CD4-positive, alpha-beta memory T cell (primary cell): ENCODE results near the gene CHRNB1. TPM values are rescaled to one million over a fixed set of nuclear protein-coding genes. Genes with fewer than 3 reads are reported as not detected.
A peak's percentile ranks its signal among the peaks of the same experiment; 100 is the strongest.
"Not testable (repeated sequence)": the region's sequence is repeated elsewhere in the genome, so short reads cannot be mapped to it uniquely, and the experiment has no call there.

Source experiments
- CTCF ChIA-PET: fragments of 350-600 bp; sonication (Branson Sonifier 250); formaldehyde crosslinking; loops from one replicate; lab custom pipeline; 2021; ENCODE audit warnings: inconsistent platforms; ENCODE audit not compliant: partially characterized antibody; lab: Charles Lee
- POLR2A ChIA-PET: fragments of 350-600 bp; sonication (Branson Sonifier 250); formaldehyde crosslinking; loops from one replicate; lab custom pipeline; 2021; ENCODE audit not compliant: partially characterized antibody; lab: Charles Lee
- DNase-seq, 5 donors: peaks; one replicate each; pipeline versions ENCODE4 v3.0.0 to v3.0.0-alpha.2; 2020 to 2022; ENCODE audit warnings: mixed read lengths in 1 of 5
- H3K27ac ChIP-seq: one replicate; pipeline ENCODE4 v1.7.0; 2013; ENCODE audit warnings: low read depth, low read length
- H3K27me3 ChIP-seq: 2 replicates; pipeline ENCODE4 v1.7.0; 2013; ENCODE audit warnings: mild to moderate bottlenecking, low read length, moderate library complexity; ENCODE audit not compliant: insufficient read depth
- H3K36me3 ChIP-seq: 2 replicates; pipeline ENCODE4 v1.7.0; 2013; ENCODE audit warnings: mild to moderate bottlenecking, low read length, moderate library complexity; ENCODE audit not compliant: insufficient read depth
- H3K4me1 ChIP-seq: 2 replicates; pipeline ENCODE4 v1.7.0; 2013; ENCODE audit warnings: mild to moderate bottlenecking, low read length, moderate library complexity; ENCODE audit not compliant: insufficient read depth
- H3K4me3 ChIP-seq, 2 donors: one replicate each; pipeline ENCODE4 v1.7.0; 2013; ENCODE audit warnings: low read length in 2 of 2, mild to moderate bottlenecking in 1 of 2
- H3K9me3 ChIP-seq, 2 donors: one replicate each; pipeline ENCODE4 v1.7.0; 2013; ENCODE audit warnings: low read length in 2 of 2, control low read depth in 1 of 2; ENCODE audit not compliant: control insufficient read depth in 1 of 2
- H3K27ac Mint-ChIP-seq, 7 donors: one replicate each; pipeline ENCODE4 v1.8.0; 2020 to 2021; ENCODE audit warnings: mixed read lengths in 7 of 7, mild to moderate bottlenecking in 6 of 7, inconsistent platforms in 3 of 7, moderate library complexity in 3 of 7
- H3K27me3 Mint-ChIP-seq, 2 donors: one replicate each; pipeline ENCODE4 v1.8.0; 2020 to 2021; ENCODE audit warnings: mixed read lengths in 2 of 2
- H3K36me3 Mint-ChIP-seq, 2 donors: one replicate each; pipeline ENCODE4 v1.8.0; 2020 to 2021; ENCODE audit warnings: mixed read lengths in 2 of 2, inconsistent platforms in 1 of 2, mild to moderate bottlenecking in 1 of 2
- H3K4me1 Mint-ChIP-seq, 4 donors: one replicate each; pipeline ENCODE4 v1.8.0; 2020 to 2021; ENCODE audit warnings: mixed read lengths in 4 of 4, mild to moderate bottlenecking in 1 of 4
- H3K4me3 Mint-ChIP-seq, 8 donors: one replicate each; pipeline ENCODE4 v1.8.0; 2020 to 2021; ENCODE audit warnings: mixed read lengths in 8 of 8, mild to moderate bottlenecking in 7 of 8, moderate library complexity in 6 of 8, inconsistent platforms in 3 of 8
- H3K9me3 Mint-ChIP-seq, 8 donors: one replicate each; pipeline ENCODE4 v1.8.0; 2020 to 2021; ENCODE audit warnings: mixed read lengths in 8 of 8, mild to moderate bottlenecking in 5 of 8, inconsistent platforms in 3 of 8, moderate library complexity in 1 of 8
- intact Hi-C: fragments of 100-400 bp; cut with micrococcal nuclease; formaldehyde crosslinking; loops from one replicate; pipeline ENCODE4 v1.15.1; 2023
- polyA plus RNA-seq, 2 donors: library from polyadenylated mRNA; unstranded; fragments of 300-500 nt; fragmentation: Illumina TruSeq; gene quantifications; one replicate each; pipeline ENCODE4 v1.2.3, GENCODE V29; 2021
- total RNA-seq, 2 experiments: library from RNA; stranded (reverse); gene quantifications; one replicate each; pipeline ENCODE4 v1.2.3, GENCODE V29; 2021

Gene CHRNB1
- total and polyA plus RNA-seq, 4 experiments from 2014 or later = 9.1 to 29.2 (median 16.8) TPM

GRCh38 chr17:7471729-7472128 is 26.9 kb downstream of the CHRNB1 start:
- Mint-ChIP-seq H3K27ac (peak overlapping the region in 5 of 7 donors; percentile 15 to 71 (median 65)), H3K27me3 (no peaks in the 10 kb centered on the region), H3K9me3 (no peaks in the 10 kb centered on the region), H3K4me3 (peak overlapping the region in 1 of 8 donors; percentile 26), H3K36me3 (peaks cover 0 to 20% of the 10 kb centered on the region in 2 donors), H3K4me1 (peaks cover 18 to 55% (median 26%) of the 10 kb centered on the region in 4 donors)
- H3K36me3 ChIP-seq = peaks cover 2% of the 10 kb centered on the region
- no peak overlapping the region for H3K4me3 ChIP-seq
- CTCF ChIA-PET = no interaction called here
- no peaks in the 10 kb centered on the region for H3K27me3 ChIP-seq
- H3K4me1 ChIP-seq = peaks cover 31% of the 10 kb centered on the region
- POLR2A ChIA-PET = interaction anchor here (0.6 to 23.4 kb wide), 7 partner anchors 9 to 123 kb away, joined by 3 to 398 read pairs (median 3); partner anchors contain the start of genes POLR2A, SLC35G6, TMEM102 and ZBTB4
- H3K9me3 ChIP-seq = no peaks in the 10 kb centered on the region
- H3K27ac ChIP-seq = no peak overlapping the region
- intact Hi-C loops = no loop called here
- DNase-seq = no peak

- DNase-seq, H3K4me3 ChIP-seq, H3K27ac ChIP-seq, intact Hi-C loops, H3K27me3 ChIP-seq, H3K27ac Mint-ChIP-seq, H3K4me3 Mint-ChIP-seq, H3K9me3 ChIP-seq, H3K27me3 Mint-ChIP-seq, H3K9me3 Mint-ChIP-seq, H3K36me3 ChIP-seq: not testable (repeated sequence)
- H3K4me1 ChIP-seq = peaks cover 48% of the 10 kb centered on the region
- ChIA-PET POLR2A (interaction anchor here (3.5 to 13.8 kb wide), 3 partner anchors 11 to 36 kb away, joined by 33 to 398 read pairs (median 138); partner anchors contain the start of genes FGF11, POLR2A and TMEM102), CTCF (interaction anchor here (0.7 to 4.2 kb wide), 3 partner anchors 19 to 86 kb away, joined by 3 to 28 read pairs (median 6); partner anchors contain the start of gene TMEM102)
- Mint-ChIP-seq H3K4me1 (peaks cover 35 to 65% (median 45%) of the 10 kb centered on the region in 4 donors), H3K36me3 (peaks cover 0 to 15% of the 10 kb centered on the region in 2 donors)
Observed at GRCh38 chr17:7474767-7475166, 29.9 kb downstream of the CHRNB1 start.

- Histone ChIP-seq H3K27ac (no peak overlapping the region), H3K4me1 (peaks cover 58% of the 10 kb centered on the region), H3K4me3 (no peak overlapping the region), H3K36me3 (no peaks in the 10 kb centered on the region), H3K9me3 (no peaks in the 10 kb centered on the region), H3K27me3 (no peaks in the 10 kb centered on the region)
- Mint-ChIP-seq H3K27me3 (no peaks in the 10 kb centered on the region), H3K27ac (peak overlapping the region in 6 of 7 donors; percentile 36 to 92 (median 78)), H3K36me3 (peaks cover 0 to 19% of the 10 kb centered on the region in 2 donors), H3K9me3 (no peaks in the 10 kb centered on the region), H3K4me3 (peak overlapping the region in 4 of 8 donors; percentile 56 to 96 (median 66)), H3K4me1 (peaks cover 39 to 76% (median 54%) of the 10 kb centered on the region in 4 donors)
- ChIA-PET POLR2A (interaction anchor here (0.6 to 13.8 kb wide), 11 partner anchors 9 to 746 kb away, joined by 3 to 398 read pairs (median 4); partner anchors contain the start of genes FGF11, POLR2A and TMEM102), CTCF (interaction anchor here (1.0 to 4.2 kb wide), 9 partner anchors 8 to 120 kb away, joined by 3 to 28 read pairs (median 3); partner anchors contain the start of gene TMEM102)
- intact Hi-C loops = no loop called here
- no peak for DNase-seq
Observed at GRCh38 chr17:7475764-7476422, 31.0 kb downstream of the CHRNB1 start.

- Histone ChIP-seq H3K9me3 (no peaks in the 10 kb centered on the region), H3K27ac (no peak overlapping the region), H3K4me1 (peaks cover 59% of the 10 kb centered on the region), H3K36me3 (no peaks in the 10 kb centered on the region), H3K4me3 (no peak overlapping the region), H3K27me3 (no peaks in the 10 kb centered on the region)
- POLR2A ChIA-PET = interaction anchor here (0.6 to 13.8 kb wide), 11 partner anchors 9 to 745 kb away, joined by 3 to 398 read pairs (median 4); partner anchors contain the start of genes FGF11, POLR2A and TMEM102
- intact Hi-C loops = no loop called here
- Mint-ChIP-seq H3K36me3 (peaks cover 0 to 19% of the 10 kb centered on the region in 2 donors), H3K4me1 (peaks cover 39 to 76% (median 55%) of the 10 kb centered on the region in 4 donors), H3K27ac (peak overlapping the region; percentile 36 to 92 (median 76)), H3K27me3 (no peaks in the 10 kb centered on the region), H3K9me3 (no peaks in the 10 kb centered on the region), H3K4me3 (peak overlapping the region in 7 of 8 donors; percentile 2 to 96 (median 57))
- DNase-seq = no peak
- CTCF ChIA-PET = interaction anchor here (0.6 to 4.2 kb wide), 10 partner anchors 9 to 203 kb away, joined by 3 to 28 read pairs (median 3); partner anchors contain the start of gene TMEM102
Observed at GRCh38 chr17:7476494-7476893, 31.6 kb downstream of the CHRNB1 start.

- peak overlapping the region in 4 of 8 donors; percentile 18 to 96 (median 94) for H3K4me3 Mint-ChIP-seq
- intact Hi-C loops = no loop called here
- ChIA-PET CTCF (interaction anchor here (0.6 to 4.2 kb wide), 5 partner anchors 22 to 204 kb away, joined by 3 to 28 read pairs (median 6); partner anchors contain the start of gene TMEM102), POLR2A (interaction anchor here (0.7 to 13.8 kb wide), 11 partner anchors 8 to 210 kb away, joined by 3 to 398 read pairs (median 4); partner anchors contain the start of genes FGF11, POLR2A and TMEM102)
- H3K4me1 ChIP-seq = peaks cover 54% of the 10 kb centered on the region
- H3K36me3 Mint-ChIP-seq = peaks cover 0 to 19% of the 10 kb centered on the region in 2 donors
- no peaks in the 10 kb centered on the region for H3K9me3 Mint-ChIP-seq
- no peaks in the 10 kb centered on the region for H3K27me3 Mint-ChIP-seq
- H3K36me3 ChIP-seq = no peaks in the 10 kb centered on the region
- no peak overlapping the region for H3K27ac ChIP-seq
- peak overlapping the region; percentile 10 to 97 (median 92) for H3K27ac Mint-ChIP-seq
- no peaks in the 10 kb centered on the region for H3K9me3 ChIP-seq
- H3K4me3 ChIP-seq = no peak overlapping the region
- no peak for DNase-seq
- no peaks in the 10 kb centered on the region for H3K27me3 ChIP-seq
- peaks cover 37 to 76% (median 53%) of the 10 kb centered on the region in 4 donors for H3K4me1 Mint-ChIP-seq
Observed at GRCh38 chr17:7476951-7477350, 32.1 kb downstream of the CHRNB1 start.

GRCh38 chr17:7477392-7478275 is 32.8 kb downstream of the CHRNB1 start:
- peaks cover 0 to 19% of the 10 kb centered on the region in 2 donors for H3K36me3 Mint-ChIP-seq
- Histone ChIP-seq H3K9me3 (no peaks in the 10 kb centered on the region), H3K4me1 (peaks cover 56% of the 10 kb centered on the region), H3K4me3 (peak overlapping the region; percentile 64 to 83), H3K27ac (peak overlapping the region; percentile 97), H3K36me3 (no peaks in the 10 kb centered on the region), H3K27me3 (no peaks in the 10 kb centered on the region)
- peak overlapping the region; percentile 89 to 97 (median 94) for H3K4me3 Mint-ChIP-seq
- H3K27me3 Mint-ChIP-seq = no peaks in the 10 kb centered on the region
- H3K9me3 Mint-ChIP-seq = no peaks in the 10 kb centered on the region
- no peak for DNase-seq
- CTCF ChIA-PET = interaction anchor here (0.6 to 4.2 kb wide), 4 partner anchors 23 to 205 kb away, joined by 3 to 28 read pairs (median 6); partner anchors contain the start of gene TMEM102
- peak overlapping the region; percentile 74 to 97 (median 97) for H3K27ac Mint-ChIP-seq
- intact Hi-C loops = no loop called here
- peaks cover 40 to 78% (median 57%) of the 10 kb centered on the region in 4 donors for H3K4me1 Mint-ChIP-seq
- POLR2A ChIA-PET = interaction anchor here (0.6 to 13.8 kb wide), 13 partner anchors 8 to 209 kb away, joined by 3 to 398 read pairs (median 4); partner anchors contain the start of genes ACAP1, CHRNB1, FGF11 and POLR2A
